ENCODE data around the gene POC1B.

GRCh38 chr12:89464974-89465592 is 60.8 kb downstream of the POC1B start:
- TF ChIP-seq CTCF (IDR thresholded peaks at IDR 0.05): no peak
- TF ChIP-seq POLR2AphosphoS5 (IDR thresholded peaks at IDR 0.05): no peak
- no peak for TF ChIP-seq POLR2A (IDR thresholded peaks at IDR 0.05)
